Measurements from ENCODE around the gene TNFRSF6B.

Gene TNFRSF6B

GRCh38 chr20:63740070-63740626, 43.7 kb downstream of the TNFRSF6B start:
- H3K4me3 ChIP-seq (ENCODE audit: low read depth, low read length): peak overlapping the region; percentile 56
- TF ChIP-seq CTCF (IDR thresholded peaks at IDR 0.05; ENCODE audit: borderline replicate concordance, insufficient read depth, low read depth, low read length): no peak

GRCh38 chr20:63740627-63741353, 44.3 kb downstream of the TNFRSF6B start:
- peak overlapping the region; percentile 56 for H3K4me3 ChIP-seq (ENCODE audit: low read depth, low read length)
- TF ChIP-seq CTCF (IDR thresholded peaks at IDR 0.05; ENCODE audit: borderline replicate concordance, insufficient read depth, low read depth, low read length): no peak

GRCh38 chr20:63741354-63741675, 44.9 kb downstream of the TNFRSF6B start:
- H3K4me3 ChIP-seq (ENCODE audit: low read depth, low read length): no peak overlapping the region
- TF ChIP-seq CTCF (IDR thresholded peaks at IDR 0.05; ENCODE audit: borderline replicate concordance, insufficient read depth, low read depth, low read length): no peak

GRCh38 chr20:63741676-63742380, 45.4 kb downstream of the TNFRSF6B start:
- no peak overlapping the region for H3K4me3 ChIP-seq (ENCODE audit: low read depth, low read length)
- TF ChIP-seq CTCF (IDR thresholded peaks at IDR 0.05; ENCODE audit: borderline replicate concordance, insufficient read depth, low read depth, low read length): no peak

GRCh38 chr20:63742381-63743024, 46.1 kb downstream of the TNFRSF6B start:
- no peak overlapping the region for H3K4me3 ChIP-seq (ENCODE audit: low read depth, low read length)

More at GRCh38 chr20:63742381-63743024, 46.1 kb downstream of the TNFRSF6B start:
- TF ChIP-seq CTCF (IDR thresholded peaks at IDR 0.05; ENCODE audit: borderline replicate concordance, insufficient read depth, low read depth, low read length): no peak

Measured in GM12875 (cell line).